SH-SY5Y (cell line): ENCODE results near the gene TMPRSS3.

ENCODE experiments used
- GATA2 ChIP-seq: IDR thresholded peaks from 2 replicates; pipeline ENCODE4 v1.6.1; 2011; ENCODE audit warnings: mild to moderate bottlenecking, low read depth, low read length
- GATA3 ChIP-seq: IDR thresholded peaks from 2 replicates; pipeline ENCODE4 v1.6.1; 2011; ENCODE audit warnings: low read depth, mild to moderate bottlenecking, low read length, moderate library complexity

DNA sequence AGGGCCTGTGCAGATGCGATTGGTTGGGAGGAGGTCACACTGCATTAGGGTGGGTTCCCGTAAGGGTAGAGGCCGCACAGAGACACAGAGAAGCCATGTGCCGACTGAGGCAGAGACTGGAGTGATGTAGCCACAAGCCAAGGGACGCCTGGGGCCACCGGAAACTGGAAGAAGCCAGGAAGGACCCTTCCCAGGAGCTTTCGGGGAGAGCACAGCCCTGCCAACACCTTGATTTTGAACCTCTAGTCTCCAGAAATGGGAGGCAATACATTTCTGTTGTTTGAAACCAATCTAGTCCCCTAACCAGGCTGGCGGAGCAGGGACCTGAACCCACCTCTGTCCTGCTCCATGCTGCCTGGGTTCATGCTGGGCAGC is 18.7 kb upstream of the TMPRSS3 start:
- TF ChIP-seq GATA3 (no peak), GATA2 (no peak)
